Dermis blood vessel endothelial cell (primary cell): ENCODE measurements around the gene ZSCAN21. TPM values are rescaled to one million over a fixed set of nuclear protein-coding genes. Genes with fewer than 3 reads are reported as not detected.
A peak's percentile ranks its signal among the peaks of the same experiment; 100 is the strongest.
"Not testable (repeated sequence)": the region's sequence is repeated elsewhere in the genome, so short reads cannot be mapped to it uniquely, and the experiment has no call there.

Experiments used
- DNase-seq: peaks from one replicate; pipeline ENCODE4 v3.0.0; 2010
- total RNA-seq: library from RNA; depleted of rRNA; stranded (reverse); fragments of >200 nt; gene quantifications from 2 replicates; pipeline ENCODE4 v1.2.3, GENCODE V29; 2014

Gene ZSCAN21
- total RNA-seq = 9.9 and 11.2 TPM in 2 replicates

DNA sequence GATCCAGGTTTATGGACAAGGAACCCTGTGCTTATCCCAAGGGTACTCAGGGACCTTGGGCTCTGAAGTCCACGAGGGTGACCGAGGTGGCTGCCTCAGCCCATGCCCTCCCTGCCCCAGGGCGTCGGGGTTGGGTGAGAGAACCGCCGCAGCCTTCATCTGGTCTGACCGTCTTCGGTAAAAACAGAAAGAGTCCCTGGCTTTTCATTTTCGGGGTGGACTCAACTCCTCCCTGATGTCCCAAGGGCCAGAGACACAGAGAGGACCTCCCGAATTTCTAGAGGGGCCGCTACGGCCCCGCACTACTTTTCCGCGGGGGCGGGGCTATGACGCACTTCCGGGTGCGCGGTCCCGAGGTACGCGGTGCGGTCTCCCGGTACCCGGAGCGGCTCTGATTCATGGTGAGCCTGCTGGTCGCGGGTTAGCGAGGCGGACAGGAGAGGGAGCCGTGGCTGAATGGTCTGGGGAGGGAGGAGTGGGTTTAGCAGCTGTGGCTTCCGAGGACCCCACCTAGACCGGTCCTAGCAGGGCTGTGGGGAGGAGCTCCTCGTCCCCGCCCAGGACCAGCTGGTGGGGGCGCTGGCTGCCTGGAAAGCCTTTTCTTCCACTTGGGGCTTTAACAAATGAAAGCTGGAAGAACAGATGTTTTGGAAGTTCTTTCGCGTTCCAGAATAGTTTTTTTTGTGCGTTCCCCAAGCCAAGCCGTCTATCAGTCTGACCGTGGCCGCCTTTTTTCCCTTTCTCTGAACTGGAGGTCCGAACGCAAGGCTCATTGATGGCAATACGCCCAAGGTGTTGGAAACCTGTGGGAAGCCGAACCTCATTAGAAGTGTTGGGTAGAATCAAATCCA is at the start of gene ZSCAN21:
TSS of gene ZSCAN21 (plus strand) at position 334 of the 851 bp plus-strand sequence. CDS start 7,233 bp downstream, outside the sequence.
- DNase-seq = peak; percentile 81

GRCh38 chr7:100000239-100000638 is 49.3 kb upstream of the ZSCAN21 start:
- no peak for DNase-seq

DNA sequence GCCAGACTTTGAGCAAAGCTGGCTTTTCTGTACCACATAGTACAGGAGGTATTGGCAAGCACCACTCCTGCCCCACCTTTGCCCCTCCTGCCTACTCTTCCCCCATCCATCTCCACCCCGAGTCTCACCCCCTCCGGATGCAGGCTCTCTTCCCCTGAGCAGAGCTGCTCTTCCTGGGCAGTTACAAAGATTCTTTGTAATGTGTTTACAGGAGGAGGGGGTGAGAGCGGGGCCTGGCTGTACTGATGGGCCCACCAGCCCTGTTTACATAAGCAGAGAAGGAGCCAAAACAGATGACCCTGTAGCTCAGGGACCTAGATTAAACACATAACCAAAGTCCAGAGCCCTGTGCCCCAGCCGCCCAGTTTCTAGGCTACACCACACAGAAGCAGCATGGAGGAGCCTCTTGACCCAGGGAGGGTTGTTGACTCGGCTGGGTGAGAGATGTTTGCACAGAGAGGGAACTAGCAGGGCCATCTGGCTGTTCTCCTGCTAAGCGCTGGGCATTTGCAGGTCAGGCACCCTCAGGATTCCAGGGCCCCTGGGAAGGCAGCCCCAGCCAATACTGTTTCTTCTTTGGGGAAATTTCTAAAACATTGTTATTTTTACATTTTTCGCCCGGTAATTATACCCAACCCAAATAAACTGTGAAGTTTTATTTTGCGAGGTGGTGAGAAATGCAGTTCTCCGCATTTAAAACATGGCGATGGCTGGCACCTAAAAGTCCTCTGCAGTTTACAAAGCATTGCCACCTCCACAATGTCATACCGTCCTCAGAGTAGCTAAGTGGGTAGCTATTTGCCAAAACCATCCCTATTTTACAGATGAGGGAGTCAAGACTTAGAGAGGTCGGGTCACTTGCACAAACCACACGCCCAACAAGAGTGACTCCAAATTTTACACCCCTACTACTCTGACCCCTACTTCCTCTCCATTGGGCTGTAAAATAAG is 45.6 kb upstream of the ZSCAN21 start:
- DNase-seq = peak; percentile 42

DNA sequence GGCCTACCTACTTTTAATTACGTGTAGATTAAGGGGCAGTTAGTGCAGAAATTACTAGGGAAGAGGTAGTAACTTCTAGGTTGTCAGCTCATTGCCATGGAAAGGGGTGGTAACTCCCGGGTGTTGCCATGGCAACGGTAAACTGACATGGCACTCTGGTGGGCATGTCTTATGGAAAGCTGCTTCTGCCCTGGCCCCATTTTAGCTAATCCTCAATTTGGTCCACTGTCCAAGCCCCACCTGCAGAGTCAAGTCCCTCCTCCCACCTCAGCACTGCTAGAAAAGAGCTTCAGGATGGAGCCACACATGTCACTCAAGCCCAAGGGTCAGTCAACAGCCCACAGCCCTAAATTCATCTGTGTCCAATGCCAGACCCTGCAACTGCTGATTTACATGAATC is 41.7 kb upstream of the ZSCAN21 start:
- no peak for DNase-seq

GRCh38 chr7:100008525-100008924 is 41.0 kb upstream of the ZSCAN21 start:
- DNase-seq = peak; percentile 33

DNA sequence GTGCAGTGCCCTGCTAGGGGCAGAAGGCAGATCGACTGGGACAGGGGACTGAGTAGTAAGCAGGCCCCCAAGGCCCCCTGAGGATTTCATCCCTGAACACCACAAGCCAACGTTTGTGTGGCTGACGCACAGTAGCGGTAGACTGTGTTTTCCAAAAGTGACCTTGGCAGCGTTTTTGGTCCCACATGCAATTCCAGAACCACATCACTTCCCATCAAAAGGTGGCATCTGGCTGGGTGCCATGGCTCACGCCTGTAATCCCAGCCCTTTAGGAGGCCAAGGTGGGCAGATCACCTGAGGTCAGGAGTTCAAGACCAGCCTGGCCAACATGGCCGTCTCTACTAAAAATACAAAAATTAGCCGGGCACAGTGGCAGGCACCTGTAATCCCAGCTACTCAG is 39.6 kb upstream of the ZSCAN21 start:
- not testable (repeated sequence) for DNase-seq

GRCh38 chr7:100010901-100011300 is 38.7 kb upstream of the ZSCAN21 start:
- DNase-seq = no peak

DNA sequence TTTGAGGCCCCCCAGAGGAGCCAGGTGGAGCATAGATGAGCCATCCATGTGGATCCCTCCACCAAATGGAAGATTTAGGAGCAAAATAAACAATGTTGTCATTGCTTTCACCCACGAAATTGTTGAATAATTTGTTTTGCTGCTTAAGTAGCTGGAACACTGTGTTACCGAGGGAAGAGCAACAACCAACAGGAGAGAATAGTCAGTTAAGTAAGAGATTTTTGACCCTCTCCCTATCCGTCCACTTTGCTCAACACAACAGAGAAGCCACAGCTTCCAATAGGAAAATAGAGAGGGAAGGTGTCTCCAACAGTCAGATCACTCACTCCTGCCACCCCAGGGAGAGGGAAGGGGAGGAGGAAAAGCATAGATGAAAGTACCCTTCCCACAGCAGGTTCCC is 38.1 kb upstream of the ZSCAN21 start:
- no peak for DNase-seq

DNA sequence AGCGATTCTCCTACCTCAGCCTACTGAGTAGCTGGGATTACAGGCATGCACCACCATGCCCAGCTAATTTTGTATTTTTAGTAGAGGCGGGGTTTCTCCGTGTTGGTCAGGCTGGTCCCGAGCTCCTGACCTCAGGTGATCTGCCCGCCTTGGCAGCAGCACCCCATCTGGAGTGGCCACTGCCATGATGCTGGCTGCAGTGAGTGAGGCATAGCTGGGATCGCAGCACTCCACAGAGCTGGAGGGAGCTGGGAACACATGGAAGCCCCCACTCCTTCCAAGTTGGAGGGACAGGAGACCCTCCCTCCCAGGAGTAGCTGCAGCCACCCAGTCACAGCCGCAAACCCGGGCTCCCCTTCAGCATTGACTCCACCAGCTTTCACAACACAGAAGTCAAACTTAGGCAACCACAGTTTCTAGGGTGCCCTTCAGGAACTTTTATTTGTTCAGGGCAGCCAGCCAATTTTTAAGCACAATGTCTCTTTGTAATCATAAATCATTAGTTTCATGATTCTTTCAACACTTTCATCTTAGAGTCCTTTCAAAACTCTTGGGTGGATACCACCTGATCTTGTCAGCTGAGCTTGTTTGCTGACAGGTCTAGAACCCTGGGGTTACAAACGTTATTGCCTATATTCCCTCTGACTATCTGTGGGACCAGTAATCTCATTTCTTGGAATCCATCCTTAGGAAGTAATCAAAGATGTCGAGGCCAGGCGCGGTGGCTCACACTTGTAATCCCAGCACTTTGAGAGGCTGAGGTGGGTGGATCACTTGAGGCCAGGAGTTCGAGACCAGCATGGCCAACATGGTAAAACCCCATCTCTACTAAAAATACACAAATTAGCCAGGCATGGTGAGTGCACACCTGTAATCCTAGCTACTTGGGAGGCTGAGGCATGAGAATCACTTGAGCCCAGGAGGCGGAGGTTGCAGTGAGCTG is 36.9 kb upstream of the ZSCAN21 start:
- not testable (repeated sequence) for DNase-seq

DNA sequence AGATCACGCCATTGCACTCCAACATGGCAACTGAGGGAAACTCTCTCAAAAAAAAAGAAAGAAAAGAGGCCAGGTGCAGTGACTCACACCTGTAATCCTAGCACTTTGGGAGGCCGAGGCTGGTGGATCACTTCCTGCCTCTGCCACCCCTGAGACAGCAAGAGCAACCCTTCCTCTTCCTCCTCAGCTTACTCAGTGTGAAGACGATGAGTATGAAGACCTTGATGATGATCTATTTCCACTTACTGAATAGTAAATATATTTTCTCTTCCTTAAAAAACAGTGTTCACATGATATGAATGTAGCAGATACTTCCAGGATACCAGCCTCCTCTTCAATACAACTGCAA is 36.3 kb upstream of the ZSCAN21 start:
- no peak for DNase-seq

GRCh38 chr7:100015232-100016214 is 34.1 kb upstream of the ZSCAN21 start, which contains the start of gene ZKSCAN1:
Gene ZKSCAN1, plus strand, starts transcription at chr7:100015596. Its CDS starts 7,911 bp downstream, at chr7:100023507.
- DNase-seq = peak; percentile 97

DNA sequence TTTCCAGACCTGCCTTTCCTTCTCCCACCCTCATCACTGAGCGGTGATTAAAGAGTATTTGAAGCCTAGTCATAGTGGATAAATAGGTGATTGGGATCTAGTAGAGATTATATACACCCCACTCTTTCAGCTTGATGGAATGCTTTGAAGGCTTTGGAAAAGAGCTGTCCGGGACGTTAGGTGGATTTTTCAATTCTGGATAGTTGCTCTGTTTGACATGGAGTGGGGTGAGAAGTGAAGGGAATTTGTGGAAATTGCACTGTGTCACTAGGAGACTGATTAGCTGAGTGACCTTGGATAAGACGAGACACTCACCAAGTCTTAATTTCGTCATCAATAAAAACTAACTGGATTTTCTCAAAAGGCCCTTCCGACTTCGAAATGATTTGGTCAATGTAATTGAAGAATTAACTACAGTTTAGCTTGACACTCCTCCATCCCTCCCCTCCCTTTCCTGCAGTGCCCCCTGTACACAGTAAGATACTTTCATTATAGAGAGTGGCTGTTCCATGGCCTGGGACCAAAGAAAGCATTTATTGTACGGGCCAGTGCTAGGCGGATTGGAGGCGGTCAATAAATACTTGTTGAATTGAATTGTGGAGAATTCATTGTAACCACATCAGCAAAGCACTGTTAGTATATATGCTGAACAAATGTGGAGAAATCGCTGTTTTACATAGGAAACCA is 33.2 kb upstream of the ZSCAN21 start:
- DNase-seq = peak; percentile 60

DNA sequence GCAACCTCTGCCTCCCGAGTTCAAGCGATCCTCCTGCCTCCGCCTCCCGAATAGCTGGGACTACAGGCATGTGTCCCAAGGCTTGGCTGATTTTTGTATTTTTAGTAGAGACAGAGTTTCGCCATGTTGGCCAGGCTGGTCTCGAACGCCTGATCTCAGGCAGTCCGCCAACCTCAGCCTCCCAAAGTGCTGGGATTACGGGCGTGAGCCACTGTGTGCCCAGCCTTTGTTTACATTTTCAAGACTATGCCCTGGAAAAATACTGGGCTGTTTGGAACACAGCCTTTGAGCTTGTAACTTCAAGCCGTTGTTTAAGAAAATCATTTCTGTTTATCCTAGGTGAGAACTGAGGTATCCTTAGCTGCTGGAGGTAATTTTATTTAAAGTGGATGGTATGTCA is 32.3 kb upstream of the ZSCAN21 start:
- DNase-seq = no peak

- DNase-seq = no peak
Observed at GRCh38 chr7:100017875-100018274, 31.7 kb upstream of the ZSCAN21 start.

GRCh38 chr7:100019908-100020307 is 29.7 kb upstream of the ZSCAN21 start:
- no peak for DNase-seq

DNA sequence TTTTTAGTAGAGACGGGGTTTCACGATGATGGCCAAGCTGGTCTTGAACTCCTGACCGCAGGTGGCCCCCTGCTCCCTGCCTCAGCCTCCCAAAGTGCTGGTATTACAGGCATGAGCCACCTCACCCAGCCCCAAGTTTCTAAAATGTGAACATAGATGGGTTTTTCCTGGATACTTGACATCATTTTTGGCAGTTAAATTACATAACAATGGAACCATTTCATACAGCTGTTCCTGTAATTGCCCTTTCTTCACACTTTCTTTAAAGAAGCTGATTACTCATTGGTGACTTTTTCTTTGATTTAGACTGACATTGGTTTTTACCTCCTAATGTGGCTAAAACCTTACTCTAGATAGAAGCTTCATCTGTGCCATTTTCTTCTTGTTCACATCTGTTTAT is 28.3 kb upstream of the ZSCAN21 start:
- DNase-seq = peak; percentile 33

DNA sequence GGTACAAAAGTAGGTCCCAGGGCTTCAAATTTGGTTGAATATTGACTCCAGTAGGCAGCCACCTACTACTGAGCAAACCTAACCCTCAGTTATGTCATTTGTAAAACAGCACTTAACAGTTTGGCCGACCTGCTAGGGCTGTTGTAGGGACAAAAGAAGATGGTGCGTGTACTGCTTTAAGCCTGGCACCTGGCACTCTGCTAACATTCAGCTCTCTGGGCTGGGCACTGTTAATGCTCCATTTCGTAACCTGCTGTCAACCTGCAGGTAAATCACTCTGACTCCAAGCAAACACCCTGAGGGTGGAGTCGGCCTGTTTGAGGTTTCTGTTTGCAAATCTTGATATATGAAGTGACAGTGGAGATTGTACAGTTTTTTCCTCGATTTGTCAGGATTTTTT is 27.0 kb upstream of the ZSCAN21 start:
- no peak for DNase-seq

DNA sequence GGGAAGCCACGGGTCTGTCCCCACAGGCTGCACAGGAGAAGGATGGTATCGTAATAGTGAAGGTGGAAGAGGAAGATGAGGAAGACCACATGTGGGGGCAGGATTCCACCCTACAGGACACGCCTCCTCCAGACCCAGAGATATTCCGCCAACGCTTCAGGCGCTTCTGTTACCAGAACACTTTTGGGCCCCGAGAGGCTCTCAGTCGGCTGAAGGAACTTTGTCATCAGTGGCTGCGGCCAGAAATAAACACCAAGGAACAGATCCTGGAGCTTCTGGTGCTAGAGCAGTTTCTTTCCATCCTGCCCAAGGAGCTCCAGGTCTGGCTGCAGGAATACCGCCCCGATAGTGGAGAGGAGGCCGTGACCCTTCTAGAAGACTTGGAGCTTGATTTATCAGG is 26.0 kb upstream of the ZSCAN21 start:
- DNase-seq = no peak

- DNase-seq = no peak
Observed at GRCh38 chr7:100024020-100024619, 25.5 kb upstream of the ZSCAN21 start.

GRCh38 chr7:100027197-100027596 is 22.4 kb upstream of the ZSCAN21 start:
- DNase-seq = no peak
